ENCODE results near the gene MS4A18.
"Not testable (repeated sequence)": the region's sequence is repeated elsewhere in the genome, so short reads cannot be mapped to it uniquely, and the experiment has no call there.

The MS4A18 gene

GRCh38 chr11:60724420-60724819 is at the start of gene MS4A18:
MS4A18 (plus strand) TSS chr11:60724720.
- DNase-seq = no peak

- DNase-seq = not testable (repeated sequence)
These were observed 46.3 kb upstream of the MS4A18 start for GRCh38 chr11:60678231-60678630.

GRCh38 chr11:60679879-60680278 is 44.6 kb upstream of the MS4A18 start:
- no peak for DNase-seq

- no peak for DNase-seq
These were observed 43.9 kb upstream of the MS4A18 start for GRCh38 chr11:60680455-60681119.

- DNase-seq = not testable (repeated sequence)
These were observed 40.0 kb upstream of the MS4A18 start for GRCh38 chr11:60684541-60684848.

GRCh38 chr11:60691661-60692060 is 32.9 kb upstream of the MS4A18 start:
- no peak for DNase-seq

- DNase-seq = peak; percentile 91
These were observed 25.2 kb upstream of the MS4A18 start, which contains the start of gene MS4A8 for GRCh38 chr11:60699284-60699691. MS4A8 (plus strand) TSS chr11:60699612; CDS start chr11:60700861, 1,249 bp downstream.

GRCh38 chr11:60699936-60700335 is 24.6 kb upstream of the MS4A18 start:
- DNase-seq = no peak

- peak; percentile 77 for DNase-seq
These were observed 23.6 kb upstream of the MS4A18 start for GRCh38 chr11:60700689-60701468.

GRCh38 chr11:60701469-60701818 is 23.1 kb upstream of the MS4A18 start:
- no peak for DNase-seq

- DNase-seq = no peak
These were observed 21.1 kb upstream of the MS4A18 start for GRCh38 chr11:60703374-60703773.

- no peak for DNase-seq
These were observed 18.6 kb upstream of the MS4A18 start for GRCh38 chr11:60705895-60706294.

GRCh38 chr11:60706931-60707330 is 17.6 kb upstream of the MS4A18 start:
- no peak for DNase-seq

GRCh38 chr11:60710482-60710881 is 14.0 kb upstream of the MS4A18 start:
- DNase-seq = no peak

- no peak for DNase-seq
These were observed 13.2 kb upstream of the MS4A18 start for GRCh38 chr11:60711276-60711675.

- not testable (repeated sequence) for DNase-seq
These were observed 11.1 kb upstream of the MS4A18 start for GRCh38 chr11:60713423-60713822.

GRCh38 chr11:60717956-60718355 is 6.6 kb upstream of the MS4A18 start:
- no peak for DNase-seq

GRCh38 chr11:60718524-60719316 is 5.8 kb upstream of the MS4A18 start:
- no peak for DNase-seq

- DNase-seq = no peak
These were observed 5.1 kb upstream of the MS4A18 start for GRCh38 chr11:60719391-60719790.

- DNase-seq = no peak
These were observed 4.1 kb upstream of the MS4A18 start for GRCh38 chr11:60720460-60720859.

- no peak for DNase-seq
These were observed 1.1 kb downstream of the MS4A18 start for GRCh38 chr11:60725592-60725991.

- no peak for DNase-seq
These were observed 7.1 kb downstream of the MS4A18 start for GRCh38 chr11:60731586-60731985.

GRCh38 chr11:60734279-60734678 is 9.8 kb downstream of the MS4A18 start:
- DNase-seq = no peak

GRCh38 chr11:60739114-60739513 is 14.6 kb downstream of the MS4A18 start:
- no peak for DNase-seq
